CD4-positive, alpha-beta T cell treated with Interleukin-15 for 4 hours (primary cell): ENCODE data around the gene CGA.
A peak's percentile ranks its signal among the peaks of the same experiment; 100 is the strongest.

Source experiments
- DNase-seq: peaks from one replicate; pipeline ENCODE4 v3.0.0-alpha.2; 2020; ENCODE audit warnings: low spot score

Gene CGA

GRCh38 chr6:87088076-87088475 lies 6.8 kb downstream of the CGA start:
- DNase-seq: no peak

- DNase-seq: no peak
Observed at GRCh38 chr6:87082160-87082721, 12.7 kb downstream of the CGA start.

GRCh38 chr6:87078983-87079616 lies 15.8 kb downstream of the CGA start:
- DNase-seq: peak; percentile 47

- DNase-seq: no peak
Observed at GRCh38 chr6:87075168-87075567, 19.7 kb downstream of the CGA start.

- no peak for DNase-seq
Observed at GRCh38 chr6:87074101-87074621, 20.7 kb downstream of the CGA start.

- no peak for DNase-seq
Observed at GRCh38 chr6:87071683-87072082, 23.2 kb downstream of the CGA start.

GRCh38 chr6:87070741-87071140 lies 24.2 kb downstream of the CGA start:
- DNase-seq: no peak

GRCh38 chr6:87068795-87069194 lies 26.1 kb downstream of the CGA start:
- DNase-seq: no peak

GRCh38 chr6:87066449-87067333 lies 28.2 kb downstream of the CGA start:
- DNase-seq: peak; percentile 21

GRCh38 chr6:87065117-87065516 lies 29.8 kb downstream of the CGA start:
- no peak for DNase-seq

GRCh38 chr6:87059943-87060342 lies 35.0 kb downstream of the CGA start:
- no peak for DNase-seq

GRCh38 chr6:87054143-87054833 lies 40.6 kb downstream of the CGA start:
- DNase-seq: no peak

- DNase-seq: no peak
Observed at GRCh38 chr6:87053312-87053711, 41.6 kb downstream of the CGA start.

GRCh38 chr6:87049779-87050178 lies 45.1 kb downstream of the CGA start:
- no peak for DNase-seq

GRCh38 chr6:87045521-87046075 lies 49.3 kb downstream of the CGA start:
- no peak for DNase-seq

- DNase-seq: no peak
Observed at GRCh38 chr6:87040729-87041128, 54.2 kb downstream of the CGA start.
